HCT116 (cell line): Measurements from ENCODE around the gene TADA3. TPM values are rescaled to one million over a fixed set of nuclear protein-coding genes. Genes with fewer than 3 reads are reported as not detected.

Experiments used
- ATAC-seq: fragments of 200-7000 bp; cut with Tn5 transposase; 2 replicates; pipeline ENCODE4 v1.9.1; 2020; ENCODE audit warnings: mild to moderate bottlenecking, moderate library complexity
- BruUV-seq: library from RNA; stranded (reverse); fragments of 400-500 nt; replicated peaks from 2 replicates; lab custom pipeline; 2021; lab: Mats Ljungman, UMichigan
- CTCF ChIA-PET: fragments of 300-600 bp; sonication (Branson Sonifier 250); formaldehyde crosslinking; loops from one replicate; lab custom pipeline; 2021; ENCODE audit warnings: antibody characterized with exemption; lab: Charles Lee
- POLR2A ChIA-PET: fragments of 300-600, 350-600 bp; sonication (Branson Sonifier 250); formaldehyde crosslinking; loops from one replicate; lab custom pipeline; 2021; ENCODE audit warnings: antibody characterized with exemption; lab: Charles Lee
- RAD21 ChIA-PET, 2 experiments: fragments of 300-600 bp; sonication (Branson Sonifier 250); formaldehyde crosslinking; loops; one replicate each; lab custom pipeline; 2023; ENCODE audit warnings: low total read pairs in 2 of 2; ENCODE audit not compliant: uncharacterized antibody in 2 of 2, unreplicated experiment in 2 of 2, low non-redundant PET in 1 of 2; lab: Charles Lee
- DNase-seq: peaks from one replicate; pipeline ENCODE4 v3.0.0-alpha.2; 2010; ENCODE audit warnings: low read depth, low spot score
- H2AFZ ChIP-seq: fragments of 200-600 bp; shearing (Covaris generic), sonication (generic); 2 replicates; pipeline ENCODE4 v1.6.1; 2017; ENCODE audit warnings: low read depth, mixed run types, mixed read lengths, antibody characterized with exemption, low read length; ENCODE audit not compliant: poor library complexity, severe bottlenecking
- H3K27ac ChIP-seq: 2 replicates; pipeline ENCODE4 v1.5.1; 2012; ENCODE audit warnings: low read depth, low read length
- H3K27me3 ChIP-seq: fragments of 200-600 bp; sonication (generic); 2 replicates; pipeline ENCODE4 v1.6.1; 2016; ENCODE audit warnings: mixed run types, low read length, mixed read lengths; ENCODE audit not compliant: insufficient read depth
- H3K36me3 ChIP-seq, 2 experiments: fragments of 200-500 bp in 1 of 2; fragments of 200-600 bp in 1 of 2; sonication (Bioruptor generic) in 1 of 2; sonication (generic) in 1 of 2; 2 replicates each; pipeline versions ENCODE4 v1.5.1 to v1.6.1; 2014 to 2016; ENCODE audit warnings: low read length in 2 of 2, inconsistent platforms in 1 of 2, mixed read lengths in 1 of 2, mixed run types in 1 of 2; ENCODE audit not compliant: insufficient read depth in 2 of 2, control insufficient read depth in 1 of 2
- H3K4me1 ChIP-seq, 2 experiments: fragments of 200-600 bp in 1 of 2; sonication (generic) in 1 of 2; 2 replicates each; pipeline versions ENCODE4 v1.5.1 to v1.6.1; 2012 to 2017; ENCODE audit warnings: low read length in 2 of 2, inconsistent platforms in 1 of 2, mild to moderate bottlenecking in 1 of 2, mixed read lengths in 1 of 2, mixed run types in 1 of 2, moderate library complexity in 1 of 2; ENCODE audit not compliant: insufficient read depth in 2 of 2, control insufficient read depth in 1 of 2
- H3K4me2 ChIP-seq: fragments of 200-600 bp; sonication (generic); 2 replicates; pipeline ENCODE4 v1.6.1; 2017; ENCODE audit warnings: mixed run types, low read length, mixed read lengths
- H3K4me3 ChIP-seq, 2 experiments: fragments of 200-600 bp in 1 of 2; sonication (generic) in 1 of 2; replicated peaks in 1 of 2; 2 replicates each; pipeline ENCODE4 v1.5.1; 2011 to 2016; ENCODE audit warnings: low read length in 2 of 2, control low read depth in 1 of 2, low read depth in 1 of 2, mild to moderate bottlenecking in 1 of 2, mixed read lengths in 1 of 2, mixed run types in 1 of 2
- H3K79me2 ChIP-seq: fragments of 200-600 bp; sonication (generic); 2 replicates; pipeline ENCODE4 v1.6.1; 2017; ENCODE audit warnings: mild to moderate bottlenecking, mixed run types, low read length, moderate library complexity, mixed read lengths; ENCODE audit not compliant: insufficient read depth
- H3K9ac ChIP-seq: fragments of 200-600 bp; sonication (generic); 2 replicates; pipeline ENCODE4 v1.6.1; 2016; ENCODE audit warnings: low read length, mixed read lengths
- H3K9me2 ChIP-seq: fragments of 200-600 bp; sonication (generic), shearing (Covaris generic); 2 replicates; pipeline ENCODE4 v1.6.1; 2017; ENCODE audit warnings: mixed run types, mild to moderate bottlenecking, moderate library complexity; ENCODE audit not compliant: insufficient read depth
- H3K9me3 ChIP-seq, 2 experiments: fragments of 200-500 bp in 1 of 2; fragments of 200-600 bp in 1 of 2; sonication (Bioruptor generic) in 1 of 2; sonication (generic) in 1 of 2; 2 replicates each; pipeline ENCODE4 v1.6.1; 2014 to 2017; ENCODE audit warnings: low read length in 2 of 2, mixed read lengths in 2 of 2, inconsistent platforms in 1 of 2, low read depth in 1 of 2, mild to moderate bottlenecking in 1 of 2, mixed run types in 1 of 2, moderate library complexity in 1 of 2; ENCODE audit not compliant: control insufficient read depth in 1 of 2, insufficient read depth in 1 of 2
- H4K20me1 ChIP-seq: fragments of 200-600 bp; sonication (generic), shearing (Covaris generic); 2 replicates; pipeline ENCODE4 v1.6.1; 2017; ENCODE audit warnings: mixed run types, mild to moderate bottlenecking, moderate library complexity; ENCODE audit not compliant: insufficient read depth
- CBX3 ChIP-seq: IDR thresholded peaks from 2 replicates; pipeline ENCODE4 v1.6.1; 2012; ENCODE audit warnings: low read depth
- CEBPB ChIP-seq: IDR thresholded peaks from 2 replicates; pipeline ENCODE4 v1.6.1; 2012; ENCODE audit warnings: low read depth
- EGR1 ChIP-seq: IDR thresholded peaks from 2 replicates; pipeline ENCODE4 v1.6.1; 2012; ENCODE audit warnings: low read depth
- EZH2 ChIP-seq: fragments of 200-600 bp; sonication (generic); IDR thresholded peaks from 2 replicates; pipeline ENCODE4 v1.6.1; 2017; ENCODE audit warnings: antibody characterized with exemption, mixed run types
- EZH2phosphoT487 ChIP-seq: fragments of 200-600 bp; IDR thresholded peaks from 2 replicates; pipeline ENCODE4 v1.6.1; 2018; ENCODE audit warnings: antibody characterized with exemption, borderline replicate concordance
- FOSL1 ChIP-seq: IDR thresholded peaks from 2 replicates; pipeline ENCODE4 v1.6.1; 2012; ENCODE audit warnings: low read depth
- JUND ChIP-seq: IDR thresholded peaks from 2 replicates; pipeline ENCODE4 v1.6.1; 2012
- POLR2AphosphoS5 ChIP-seq: IDR thresholded peaks from 2 replicates; pipeline ENCODE4 v1.6.1; 2011; ENCODE audit warnings: mild to moderate bottlenecking, low read depth, low read length, moderate library complexity
- RAD21 ChIP-seq: IDR thresholded peaks from 2 replicates; pipeline ENCODE4 v1.6.1; 2012; ENCODE audit warnings: low read depth, mild to moderate bottlenecking
- SP1 ChIP-seq: IDR thresholded peaks from 2 replicates; pipeline ENCODE4 v1.6.1; 2012; ENCODE audit warnings: low read depth
- YY1 ChIP-seq: IDR thresholded peaks from 2 replicates; pipeline ENCODE4 v1.6.1; 2011; ENCODE audit warnings: low read length, low read depth, moderate library complexity, mild to moderate bottlenecking; ENCODE audit not compliant: insufficient replicate concordance; ENCODE audit errors: extremely low read depth
- ZFX ChIP-seq: fragments of 450-650 bp; IDR thresholded peaks from 2 replicates; pipeline ENCODE4 v1.6.1; 2017
- intact Hi-C: fragments of 100-400 bp; cut with micrococcal nuclease; formaldehyde crosslinking; loops from 2 replicates; pipeline ENCODE4 v1.10.0; 2022
- total RNA-seq: library from RNA; stranded (reverse); gene quantifications from one replicate; pipeline ENCODE4 v1.2.1, GENCODE V29; 2021; ENCODE audit not compliant: unreplicated experiment
- TF ChIP-seq, protein P1 (sequence below): IDR thresholded peaks from 2 replicates; pipeline ENCODE4 v1.6.1; 2012; ENCODE audit warnings: low read depth
- TF ChIP-seq, protein P2 (sequence below): IDR thresholded peaks from 2 replicates; pipeline ENCODE4 v1.6.1; 2011; ENCODE audit warnings: mild to moderate bottlenecking, low read length, moderate library complexity; ENCODE audit not compliant: insufficient replicate concordance; ENCODE audit errors: extremely low read depth
- TF ChIP-seq, protein P3 (sequence below): IDR thresholded peaks from 2 replicates; pipeline ENCODE4 v1.6.1; 2012

Gene TADA3
- total RNA-seq, 1 experiment from 2014 or later: 72.0 TPM

DNA sequence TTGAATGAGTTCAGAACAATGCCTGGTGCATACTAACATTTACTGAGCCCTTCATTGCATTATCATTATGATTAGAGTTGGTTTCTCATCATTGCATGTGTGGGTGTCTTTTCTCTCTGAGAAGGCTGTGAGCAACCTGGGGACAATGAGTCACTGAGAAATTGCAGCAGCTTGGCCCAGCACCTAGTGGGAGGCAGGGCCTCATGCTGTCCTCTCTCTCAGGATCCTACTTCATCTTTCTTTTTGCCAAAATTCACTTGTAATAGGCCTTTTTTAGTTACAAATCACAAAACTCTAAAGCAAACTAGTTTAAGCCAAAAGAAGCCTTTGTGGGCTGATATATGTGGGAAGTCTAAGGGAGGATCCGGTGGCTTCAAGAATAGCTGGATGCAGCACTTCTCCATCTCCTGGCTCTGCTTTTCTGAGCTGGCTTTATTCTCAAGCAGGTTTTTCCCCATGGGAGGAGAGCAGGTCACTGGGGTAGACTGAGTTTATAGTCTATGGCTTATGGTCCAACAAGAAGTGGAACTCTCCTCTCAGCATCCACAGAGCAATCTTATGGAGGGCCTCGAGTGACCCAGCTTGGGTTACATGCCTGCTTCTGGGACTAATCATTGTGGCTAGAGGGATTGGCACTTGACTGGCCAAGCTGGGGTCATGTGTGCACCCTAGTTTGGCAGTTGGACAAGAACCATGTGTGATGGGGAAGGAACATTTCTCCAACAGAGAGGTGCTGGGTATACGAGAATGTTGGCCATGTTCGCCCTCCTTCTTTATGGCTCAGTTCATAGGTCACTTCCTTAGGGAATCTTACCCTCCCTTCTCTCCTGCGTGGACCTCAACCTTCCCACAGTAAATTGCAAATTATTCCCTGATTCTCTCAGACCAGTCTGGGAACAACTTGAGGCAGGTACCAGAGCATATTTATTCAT is 13.9 kb downstream of the TADA3 start:
- TF ChIP-seq FOSL1 (peak; percentile 47), CEBPB (peak; percentile 74), ZFX (no peak), EGR1 (peak; percentile 54; the same call in 1 of the 2 replicates), POLR2AphosphoS5 (no peak), EZH2phosphoT487 (no peak), RAD21 (no peak), YY1 (no peak), CBX3 (0 out of 2 replicates have a peak, but pooled peaks have one; percentile 51), SP1 (peak; percentile 51), EZH2 (no peak), JUND (peak; percentile 43)
- TF ChIP-seq, protein P1, sequence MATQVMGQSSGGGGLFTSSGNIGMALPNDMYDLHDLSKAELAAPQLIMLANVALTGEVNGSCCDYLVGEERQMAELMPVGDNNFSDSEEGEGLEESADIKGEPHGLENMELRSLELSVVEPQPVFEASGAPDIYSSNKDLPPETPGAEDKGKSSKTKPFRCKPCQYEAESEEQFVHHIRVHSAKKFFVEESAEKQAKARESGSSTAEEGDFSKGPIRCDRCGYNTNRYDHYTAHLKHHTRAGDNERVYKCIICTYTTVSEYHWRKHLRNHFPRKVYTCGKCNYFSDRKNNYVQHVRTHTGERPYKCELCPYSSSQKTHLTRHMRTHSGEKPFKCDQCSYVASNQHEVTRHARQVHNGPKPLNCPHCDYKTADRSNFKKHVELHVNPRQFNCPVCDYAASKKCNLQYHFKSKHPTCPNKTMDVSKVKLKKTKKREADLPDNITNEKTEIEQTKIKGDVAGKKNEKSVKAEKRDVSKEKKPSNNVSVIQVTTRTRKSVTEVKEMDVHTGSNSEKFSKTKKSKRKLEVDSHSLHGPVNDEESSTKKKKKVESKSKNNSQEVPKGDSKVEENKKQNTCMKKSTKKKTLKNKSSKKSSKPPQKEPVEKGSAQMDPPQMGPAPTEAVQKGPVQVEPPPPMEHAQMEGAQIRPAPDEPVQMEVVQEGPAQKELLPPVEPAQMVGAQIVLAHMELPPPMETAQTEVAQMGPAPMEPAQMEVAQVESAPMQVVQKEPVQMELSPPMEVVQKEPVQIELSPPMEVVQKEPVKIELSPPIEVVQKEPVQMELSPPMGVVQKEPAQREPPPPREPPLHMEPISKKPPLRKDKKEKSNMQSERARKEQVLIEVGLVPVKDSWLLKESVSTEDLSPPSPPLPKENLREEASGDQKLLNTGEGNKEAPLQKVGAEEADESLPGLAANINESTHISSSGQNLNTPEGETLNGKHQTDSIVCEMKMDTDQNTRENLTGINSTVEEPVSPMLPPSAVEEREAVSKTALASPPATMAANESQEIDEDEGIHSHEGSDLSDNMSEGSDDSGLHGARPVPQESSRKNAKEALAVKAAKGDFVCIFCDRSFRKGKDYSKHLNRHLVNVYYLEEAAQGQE: no peak
- TF ChIP-seq, protein P2, sequence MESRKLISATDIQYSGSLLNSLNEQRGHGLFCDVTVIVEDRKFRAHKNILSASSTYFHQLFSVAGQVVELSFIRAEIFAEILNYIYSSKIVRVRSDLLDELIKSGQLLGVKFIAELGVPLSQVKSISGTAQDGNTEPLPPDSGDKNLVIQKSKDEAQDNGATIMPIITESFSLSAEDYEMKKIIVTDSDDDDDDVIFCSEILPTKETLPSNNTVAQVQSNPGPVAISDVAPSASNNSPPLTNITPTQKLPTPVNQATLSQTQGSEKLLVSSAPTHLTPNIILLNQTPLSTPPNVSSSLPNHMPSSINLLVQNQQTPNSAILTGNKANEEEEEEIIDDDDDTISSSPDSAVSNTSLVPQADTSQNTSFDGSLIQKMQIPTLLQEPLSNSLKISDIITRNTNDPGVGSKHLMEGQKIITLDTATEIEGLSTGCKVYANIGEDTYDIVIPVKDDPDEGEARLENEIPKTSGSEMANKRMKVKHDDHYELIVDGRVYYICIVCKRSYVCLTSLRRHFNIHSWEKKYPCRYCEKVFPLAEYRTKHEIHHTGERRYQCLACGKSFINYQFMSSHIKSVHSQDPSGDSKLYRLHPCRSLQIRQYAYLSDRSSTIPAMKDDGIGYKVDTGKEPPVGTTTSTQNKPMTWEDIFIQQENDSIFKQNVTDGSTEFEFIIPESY: no peak
- TF ChIP-seq, protein P3, sequence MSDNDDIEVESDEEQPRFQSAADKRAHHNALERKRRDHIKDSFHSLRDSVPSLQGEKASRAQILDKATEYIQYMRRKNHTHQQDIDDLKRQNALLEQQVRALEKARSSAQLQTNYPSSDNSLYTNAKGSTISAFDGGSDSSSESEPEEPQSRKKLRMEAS: peak; percentile 44; the same call in 1 of the 2 replicates
- no peak overlapping the region for H3K4me3 ChIP-seq
- H3K79me2 ChIP-seq: no peaks in the 10 kb centered on the region
- H3K27me3 ChIP-seq: no peaks in the 10 kb centered on the region
- H2AFZ ChIP-seq: no peak overlapping the region
- CTCF ChIA-PET: no interaction called here
- H3K4me1 ChIP-seq: peaks cover 0 to 11% of the 10 kb centered on the region in 2 experiments; a peak in 1 of 4 replicates
- POLR2A ChIA-PET: no interaction called here
- H3K9me3 ChIP-seq: no peaks in the 10 kb centered on the region
- H4K20me1 ChIP-seq: no peaks in the 10 kb centered on the region
- peaks cover 0 to 4% of the 10 kb centered on the region in 2 experiments; a peak in 3 of 4 replicates for H3K36me3 ChIP-seq
- H3K9ac ChIP-seq: no peak overlapping the region
- ATAC-seq (no peak), DNase-seq (no peak)
- no peak overlapping the region for H3K4me2 ChIP-seq
- BruUV-seq: no TSS peak
- intact Hi-C loops: no loop called here
- no peak overlapping the region for H3K27ac ChIP-seq
- H3K9me2 ChIP-seq: no peaks in the 10 kb centered on the region
- RAD21 ChIA-PET: no interaction called here
